NB4 (cell line): ENCODE results near the gene SLC16A10.

Source experiments
- POLR2A ChIP-seq: IDR thresholded peaks from 2 replicates; pipeline ENCODE4 v1.6.1; 2011; ENCODE audit warnings: mild to moderate bottlenecking; ENCODE audit not compliant: insufficient read length; ENCODE audit errors: extremely low read depth
- TF ChIP-seq, protein P1 (sequence below): IDR thresholded peaks from one replicate; pipeline ENCODE4 v1.5.1; 2012; ENCODE audit warnings: low read depth, low read length

DNA sequence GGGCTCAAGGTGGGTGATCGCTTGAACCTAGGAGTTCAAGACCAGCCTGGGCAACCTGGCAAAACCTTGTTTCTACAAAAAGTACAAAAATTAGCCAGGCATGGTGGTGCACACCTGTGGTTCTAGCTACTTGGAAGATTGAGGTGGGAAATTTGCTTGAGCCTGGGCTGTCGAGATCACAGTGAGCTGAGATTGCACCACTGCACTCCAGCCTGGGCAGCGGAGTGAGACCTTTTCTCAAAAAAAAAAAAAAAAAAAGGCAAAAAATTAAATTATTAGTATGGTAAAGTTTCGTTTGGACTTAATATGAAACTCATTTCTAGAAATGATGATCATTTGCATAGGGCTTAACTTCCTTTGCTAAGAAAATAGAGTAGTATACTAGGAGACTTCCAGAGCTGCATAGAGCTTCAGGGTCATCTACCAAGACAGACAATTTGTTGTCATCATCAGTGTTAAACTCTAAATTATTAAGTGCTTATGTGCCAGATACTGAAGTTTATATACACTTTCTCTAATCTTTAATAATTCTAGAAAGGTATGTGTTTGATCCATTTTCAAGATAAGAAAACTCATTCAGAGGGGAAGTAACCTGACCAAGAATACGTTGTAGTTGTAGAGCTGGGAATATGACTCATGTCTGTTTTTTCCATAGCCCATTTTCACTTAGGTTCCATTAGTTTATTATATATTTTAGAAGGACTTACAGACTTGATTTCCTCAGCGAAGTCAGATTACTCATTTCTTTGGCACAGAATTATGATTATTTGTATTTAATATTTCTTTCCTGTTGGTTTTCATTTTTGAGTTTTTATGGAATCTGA is 84.5 kb downstream of the SLC16A10 start:
- TF ChIP-seq POLR2A: no peak
- TF ChIP-seq, protein P1, sequence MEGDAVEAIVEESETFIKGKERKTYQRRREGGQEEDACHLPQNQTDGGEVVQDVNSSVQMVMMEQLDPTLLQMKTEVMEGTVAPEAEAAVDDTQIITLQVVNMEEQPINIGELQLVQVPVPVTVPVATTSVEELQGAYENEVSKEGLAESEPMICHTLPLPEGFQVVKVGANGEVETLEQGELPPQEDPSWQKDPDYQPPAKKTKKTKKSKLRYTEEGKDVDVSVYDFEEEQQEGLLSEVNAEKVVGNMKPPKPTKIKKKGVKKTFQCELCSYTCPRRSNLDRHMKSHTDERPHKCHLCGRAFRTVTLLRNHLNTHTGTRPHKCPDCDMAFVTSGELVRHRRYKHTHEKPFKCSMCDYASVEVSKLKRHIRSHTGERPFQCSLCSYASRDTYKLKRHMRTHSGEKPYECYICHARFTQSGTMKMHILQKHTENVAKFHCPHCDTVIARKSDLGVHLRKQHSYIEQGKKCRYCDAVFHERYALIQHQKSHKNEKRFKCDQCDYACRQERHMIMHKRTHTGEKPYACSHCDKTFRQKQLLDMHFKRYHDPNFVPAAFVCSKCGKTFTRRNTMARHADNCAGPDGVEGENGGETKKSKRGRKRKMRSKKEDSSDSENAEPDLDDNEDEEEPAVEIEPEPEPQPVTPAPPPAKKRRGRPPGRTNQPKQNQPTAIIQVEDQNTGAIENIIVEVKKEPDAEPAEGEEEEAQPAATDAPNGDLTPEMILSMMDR: no peak
